NT2/D1 (cell line): Measurements from ENCODE around the gene ARID1B.

Source experiments
- SUZ12 ChIP-seq: IDR thresholded peaks from 2 replicates; pipeline ENCODE4 v1.6.1; 2011; ENCODE audit not compliant: insufficient read length, insufficient read depth; ENCODE audit errors: extremely low read depth
- YY1 ChIP-seq: IDR thresholded peaks from 2 replicates; pipeline ENCODE4 v1.6.1; 2011; ENCODE audit not compliant: insufficient read length, insufficient read depth

- TF ChIP-seq YY1 (no peak), SUZ12 (no peak)
These were observed 260.0 kb downstream of the ARID1B start for GRCh38 chr6:157037165-157037564.
